ENCODE data around the gene USP38.
A peak's percentile ranks its signal among the peaks of the same experiment; 100 is the strongest.

USP38 gene

GRCh38 chr4:143203577-143203976 lies 18.9 kb downstream of the USP38 start:
- no peak overlapping the region for H3K27ac ChIP-seq (ENCODE audit: low read length)
- H3K4me2 ChIP-seq (ENCODE audit: low read length) = no peak overlapping the region
- peaks cover 8% of the 10 kb centered on the region; the same call in 1 of the 2 replicates for H3K79me2 ChIP-seq (ENCODE audit: low read length)
- no peaks in the 10 kb centered on the region for H3K27me3 ChIP-seq (ENCODE audit: low read depth, low read length)
- peaks cover 8% of the 10 kb centered on the region for H4K20me1 ChIP-seq (ENCODE audit: insufficient read depth, low read length)
- H2AFZ ChIP-seq (ENCODE audit: low read depth, low read length) = no peak overlapping the region
- no peaks in the 10 kb centered on the region for H3K9me3 ChIP-seq (ENCODE audit: insufficient read depth, low read length)
- H3K4me3 ChIP-seq (ENCODE audit: low read length) = no peak overlapping the region
- H3K9ac ChIP-seq (ENCODE audit: low read length) = no peak overlapping the region
- H3K4me1 ChIP-seq (ENCODE audit: low read length) = peaks cover 17% of the 10 kb centered on the region
- peaks cover 52% of the 10 kb centered on the region for H3K36me3 ChIP-seq (replicated peaks; ENCODE audit: low read depth, low read length)
- no peak for TF ChIP-seq EZH2phosphoT487 (IDR thresholded peaks at IDR 0.05; ENCODE audit: low read depth)
- no peak for TF ChIP-seq CTCF (IDR thresholded peaks at IDR 0.05; ENCODE audit: low read depth, low read length)

- no peak overlapping the region for H3K9ac ChIP-seq (ENCODE audit: low read length)
- H3K4me2 ChIP-seq (ENCODE audit: low read length) = no peak overlapping the region
- peaks cover 43% of the 10 kb centered on the region for H3K36me3 ChIP-seq (replicated peaks; ENCODE audit: low read depth, low read length)
- H3K4me3 ChIP-seq (ENCODE audit: low read length) = no peak overlapping the region
- H2AFZ ChIP-seq (ENCODE audit: low read depth, low read length) = no peak overlapping the region
- no peaks in the 10 kb centered on the region for H3K79me2 ChIP-seq (ENCODE audit: low read length)
- no peaks in the 10 kb centered on the region for H3K9me3 ChIP-seq (ENCODE audit: insufficient read depth, low read length)
- no peaks in the 10 kb centered on the region for H3K27me3 ChIP-seq (ENCODE audit: low read depth, low read length)
- H3K4me1 ChIP-seq (ENCODE audit: low read length) = no peaks in the 10 kb centered on the region
- H3K27ac ChIP-seq (ENCODE audit: low read length) = no peak overlapping the region
- no peaks in the 10 kb centered on the region for H4K20me1 ChIP-seq (ENCODE audit: insufficient read depth, low read length)
- no peak for TF ChIP-seq EZH2phosphoT487 (IDR thresholded peaks at IDR 0.05; ENCODE audit: low read depth)
- TF ChIP-seq CTCF (IDR thresholded peaks at IDR 0.05; ENCODE audit: low read depth, low read length) = peak; percentile 53
These were observed 22.8 kb downstream of the USP38 start for GRCh38 chr4:143207555-143207954.

GRCh38 chr4:143212566-143212965 lies 27.8 kb downstream of the USP38 start:
- no peak overlapping the region for H3K4me2 ChIP-seq (ENCODE audit: low read length)
- no peaks in the 10 kb centered on the region for H3K79me2 ChIP-seq (ENCODE audit: low read length)
- no peak overlapping the region for H3K27ac ChIP-seq (ENCODE audit: low read length)
- no peaks in the 10 kb centered on the region for H3K27me3 ChIP-seq (ENCODE audit: low read depth, low read length)
- TF ChIP-seq CTCF (IDR thresholded peaks at IDR 0.05; ENCODE audit: low read depth, low read length) = no peak
- no peak for TF ChIP-seq EZH2phosphoT487 (IDR thresholded peaks at IDR 0.05; ENCODE audit: low read depth)
- H3K9me3 ChIP-seq (ENCODE audit: insufficient read depth, low read length) = no peaks in the 10 kb centered on the region
- no peak overlapping the region for H2AFZ ChIP-seq (ENCODE audit: low read depth, low read length)
- H3K36me3 ChIP-seq (replicated peaks; ENCODE audit: low read depth, low read length) = peaks cover 34% of the 10 kb centered on the region
- H3K4me1 ChIP-seq (ENCODE audit: low read length) = peaks cover 11% of the 10 kb centered on the region
- H3K4me3 ChIP-seq (ENCODE audit: low read length) = no peak overlapping the region
- H3K9ac ChIP-seq (ENCODE audit: low read length) = no peak overlapping the region
- no peaks in the 10 kb centered on the region for H4K20me1 ChIP-seq (ENCODE audit: insufficient read depth, low read length)

- Histone ChIP-seq H3K27ac (ENCODE audit: low read length) (no peak overlapping the region), H3K36me3 (replicated peaks; ENCODE audit: low read depth, low read length) (peaks cover 30% of the 10 kb centered on the region), H3K9ac (ENCODE audit: low read length) (no peak overlapping the region), H3K27me3 (ENCODE audit: low read depth, low read length) (no peaks in the 10 kb centered on the region), H3K4me2 (ENCODE audit: low read length) (no peak overlapping the region), H3K9me3 (ENCODE audit: insufficient read depth, low read length) (no peaks in the 10 kb centered on the region), H3K4me3 (ENCODE audit: low read length) (no peak overlapping the region), H3K79me2 (ENCODE audit: low read length) (peaks cover 2% of the 10 kb centered on the region; the same call in 1 of the 2 replicates), H2AFZ (ENCODE audit: low read depth, low read length) (no peak overlapping the region), H3K4me1 (ENCODE audit: low read length) (peaks cover 11% of the 10 kb centered on the region), H4K20me1 (ENCODE audit: insufficient read depth, low read length) (no peaks in the 10 kb centered on the region)
- TF ChIP-seq EZH2phosphoT487 (IDR thresholded peaks at IDR 0.05; ENCODE audit: low read depth) (no peak), CTCF (IDR thresholded peaks at IDR 0.05; ENCODE audit: low read depth, low read length) (no peak)
These were observed 31.2 kb downstream of the USP38 start for GRCh38 chr4:143215873-143216272.

All from OCI-LY3 (cell line).